Measurements from ENCODE around the gene HOXC12.

DNA sequence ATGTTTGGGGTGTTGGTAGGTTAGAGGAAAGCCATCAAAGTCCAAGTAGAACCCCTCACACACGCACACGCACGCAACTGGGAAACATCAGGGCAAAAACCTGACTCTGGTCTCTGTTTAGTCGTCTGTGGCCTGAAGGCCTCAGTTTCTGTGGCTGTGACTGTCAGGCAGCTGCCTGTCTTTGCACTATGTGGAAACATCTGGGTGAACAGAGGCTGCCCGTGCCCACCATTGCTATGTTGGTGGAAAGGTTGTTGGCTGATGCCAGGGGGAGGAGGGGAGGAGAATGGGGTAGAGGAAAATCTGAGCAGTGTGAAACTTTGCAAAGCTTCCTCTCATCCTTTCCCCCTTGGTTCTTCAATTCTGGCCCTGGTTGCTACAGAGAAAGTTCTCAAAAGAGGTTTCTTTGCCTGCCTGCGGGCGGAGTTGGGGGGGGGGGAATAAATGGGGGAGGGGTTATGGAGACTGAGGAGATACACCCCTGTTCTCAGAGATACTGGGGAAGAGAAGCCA, 37.7 kb downstream of the HOXC12 start:
- no peak for TF ChIP-seq POLR2A (IDR thresholded peaks at IDR 0.05; ENCODE audit: low read length)
- no peak for TF ChIP-seq GATA1 (IDR thresholded peaks at IDR 0.05; ENCODE audit: low read depth, low read length)
